Mesodermal cell (in vitro differentiated cells): Measurements from ENCODE around the gene MACROD2.
A peak's percentile ranks its signal among the peaks of the same experiment; 100 is the strongest.

ENCODE experiments used
- H3K27ac ChIP-seq: 2 replicates; pipeline ENCODE4 v1.7.0; 2013; ENCODE audit warnings: mild to moderate bottlenecking, low read depth, low read length, moderate library complexity; ENCODE audit not compliant: severe bottlenecking
- H3K36me3 ChIP-seq: 2 replicates; pipeline ENCODE4 v1.7.1; 2013; ENCODE audit warnings: mild to moderate bottlenecking, low read length, moderate library complexity; ENCODE audit not compliant: control insufficient read depth, insufficient read depth
- H3K4me1 ChIP-seq: one replicate; pipeline ENCODE4 v1.7.1; 2013; ENCODE audit warnings: mild to moderate bottlenecking, low read length; ENCODE audit not compliant: insufficient read depth, control insufficient read depth, poor library complexity, severe bottlenecking
- H3K4me3 ChIP-seq: 2 replicates; pipeline ENCODE4 v1.7.0; 2013; ENCODE audit warnings: low read length, control low read depth, mild to moderate bottlenecking; ENCODE audit not compliant: insufficient read depth, poor library complexity, severe bottlenecking; ENCODE audit errors: extremely low read depth
- H3K9me3 ChIP-seq: 2 replicates; pipeline ENCODE4 v1.7.1; 2013; ENCODE audit warnings: mild to moderate bottlenecking, low read length, moderate library complexity; ENCODE audit not compliant: control insufficient read depth
- WGBS, 2 experiments: methylation state at CpG; one replicate each; pipeline ENCODE4 v1.1.5; 2013; ENCODE audit warnings: missing lambda C conversion rate in 2 of 2; ENCODE audit not compliant: insufficient coverage in 2 of 2; 5-methylcytosine and 5-hydroxymethylcytosine counted together

MACROD2 gene

DNA sequence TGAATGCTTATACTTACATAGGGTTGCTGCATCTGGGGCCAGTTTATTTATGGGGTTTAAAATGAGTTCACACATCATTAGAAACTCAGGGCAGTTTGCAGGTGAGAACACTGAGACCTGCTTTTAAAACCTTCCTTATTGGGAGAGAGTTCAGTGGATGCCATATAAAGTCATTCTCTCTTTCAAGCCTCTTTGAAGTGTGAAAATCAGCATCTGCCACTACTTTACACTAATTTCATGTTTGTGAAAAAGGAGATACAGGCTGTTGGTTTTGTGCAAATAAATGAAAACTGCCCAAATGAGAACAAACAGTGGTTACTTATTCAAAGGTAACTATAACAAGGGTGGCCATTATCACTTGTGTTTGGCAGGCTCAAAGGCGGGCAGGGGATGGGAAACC, 2047.4 kb downstream of the MACROD2 start:
- Histone ChIP-seq H3K4me1 (no peaks in the 10 kb centered on the region), H3K9me3 (no peaks in the 10 kb centered on the region), H3K36me3 (no peaks in the 10 kb centered on the region), H3K27ac (no peak overlapping the region), H3K4me3 (no peak overlapping the region)
- WGBS, 2 experiments, result 78% methylated on average over 1 of the region's 1 CpG; no CpG with 5 or more reads in 1 of the 2 experiments

DNA sequence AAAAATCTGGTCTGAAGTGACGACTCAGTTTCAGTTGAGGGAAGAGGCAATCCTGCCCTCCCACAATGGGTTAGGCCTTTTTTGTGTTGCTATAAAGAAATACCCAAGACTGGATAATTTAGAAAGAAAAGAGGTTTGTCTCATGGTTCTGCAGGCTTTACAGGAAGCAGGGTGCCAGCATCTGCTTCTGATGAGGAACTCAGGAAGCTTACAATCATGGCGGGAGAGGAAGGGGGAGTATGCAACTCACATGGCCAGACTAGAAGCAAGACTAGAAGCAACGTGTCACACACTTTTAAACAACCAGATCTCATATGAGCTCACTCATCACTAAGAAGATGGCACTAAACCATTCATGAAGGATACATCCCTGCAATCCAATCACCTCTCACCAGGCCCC, 2048.6 kb downstream of the MACROD2 start:
- Histone ChIP-seq H3K27ac (no peak overlapping the region), H3K9me3 (no peaks in the 10 kb centered on the region), H3K4me1 (no peaks in the 10 kb centered on the region), H3K36me3 (no peaks in the 10 kb centered on the region), H3K4me3 (no peak overlapping the region)
- 100% methylated on average over 1 of the region's 3 CpGs; no CpG with 5 or more reads in 1 of the 2 experiments for WGBS, 2 experiments

DNA sequence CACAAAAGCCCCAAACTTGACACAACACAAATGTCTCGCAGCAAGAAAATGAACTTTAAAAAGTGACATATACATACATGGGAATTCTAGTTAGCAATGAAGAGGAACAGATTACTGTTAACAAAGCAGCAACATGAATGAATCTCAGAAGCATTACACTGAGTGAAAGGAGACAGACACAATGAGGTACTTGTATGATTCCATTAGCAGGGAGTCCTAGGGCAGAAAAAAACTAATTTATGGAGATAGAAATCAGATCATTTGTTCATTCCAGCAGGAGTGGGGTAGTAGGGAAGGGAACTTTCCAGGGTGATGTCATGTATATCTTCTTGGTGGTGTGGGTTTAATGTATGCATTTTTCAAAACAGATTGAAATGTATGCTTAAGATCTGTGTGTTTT, 2053.6 kb downstream of the MACROD2 start:
- H3K4me3 ChIP-seq, result no peak overlapping the region
- WGBS, 2 experiments, result no CpG with 5 or more reads among the region's 1 CpG
- no peaks in the 10 kb centered on the region for H3K36me3 ChIP-seq
- no peaks in the 10 kb centered on the region for H3K9me3 ChIP-seq
- no peaks in the 10 kb centered on the region for H3K4me1 ChIP-seq
- H3K27ac ChIP-seq, result no peak overlapping the region

DNA sequence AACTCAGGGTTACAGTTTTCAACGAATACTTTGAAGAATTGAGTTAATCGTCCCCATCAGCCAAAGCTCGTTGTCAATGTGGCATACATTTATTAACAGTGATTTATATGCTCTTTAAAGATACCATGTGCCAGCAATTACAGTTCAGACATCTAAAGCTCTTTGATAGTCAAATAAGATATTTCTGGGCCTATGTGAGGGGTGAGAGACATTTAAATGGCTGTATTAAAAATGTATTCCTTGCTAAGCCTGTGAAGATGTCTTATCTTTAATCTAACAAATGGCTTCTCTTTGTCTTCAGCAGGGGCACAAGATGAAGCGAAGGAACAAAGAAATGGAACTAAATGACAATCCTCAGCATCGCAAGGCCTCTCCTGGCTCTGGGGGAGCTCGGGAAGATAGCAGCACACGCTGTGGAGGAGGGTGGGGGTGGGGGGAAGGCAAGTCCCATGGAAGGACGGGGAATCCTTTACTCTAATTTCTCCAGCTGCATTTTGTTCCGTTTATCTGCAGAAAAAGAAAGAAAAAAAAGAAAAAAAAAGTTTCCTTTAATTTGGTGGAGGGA, 2054.3 kb downstream of the MACROD2 start:
- no peaks in the 10 kb centered on the region for H3K36me3 ChIP-seq
- H3K9me3 ChIP-seq, result no peaks in the 10 kb centered on the region
- H3K27ac ChIP-seq, result peak overlapping the region; percentile 30
- no peak overlapping the region for H3K4me3 ChIP-seq
- no peaks in the 10 kb centered on the region for H3K4me1 ChIP-seq
- 90% methylated on average over 2 of the region's 9 CpGs; no CpG with 5 or more reads in 1 of the 2 experiments for WGBS, 2 experiments

DNA sequence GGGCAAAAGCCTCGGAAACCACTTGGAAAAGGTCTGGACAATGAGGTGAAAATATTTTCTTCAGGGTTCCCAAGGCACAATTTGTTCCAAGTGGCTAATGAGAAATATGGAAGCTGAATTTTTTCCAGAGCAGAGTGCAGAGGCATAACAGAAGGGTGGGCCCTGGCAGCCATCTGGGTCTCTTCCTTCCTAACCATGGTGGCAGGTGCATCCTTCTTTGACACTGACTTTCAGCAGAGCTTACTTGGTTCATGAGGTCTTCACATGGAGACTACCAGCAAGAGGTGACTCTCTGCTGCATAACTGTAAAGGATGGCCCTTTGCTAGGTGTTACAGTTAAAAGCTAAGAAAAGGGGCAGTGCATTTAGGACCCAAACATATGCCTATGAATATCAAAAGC, 2055.1 kb downstream of the MACROD2 start:
- Histone ChIP-seq H3K36me3 (no peaks in the 10 kb centered on the region), H3K4me3 (no peak overlapping the region), H3K4me1 (no peaks in the 10 kb centered on the region), H3K9me3 (no peaks in the 10 kb centered on the region), H3K27ac (no peak overlapping the region)
- WGBS, 2 experiments, result 80 to 83% methylated on average over 1 of the region's 1 CpG

DNA sequence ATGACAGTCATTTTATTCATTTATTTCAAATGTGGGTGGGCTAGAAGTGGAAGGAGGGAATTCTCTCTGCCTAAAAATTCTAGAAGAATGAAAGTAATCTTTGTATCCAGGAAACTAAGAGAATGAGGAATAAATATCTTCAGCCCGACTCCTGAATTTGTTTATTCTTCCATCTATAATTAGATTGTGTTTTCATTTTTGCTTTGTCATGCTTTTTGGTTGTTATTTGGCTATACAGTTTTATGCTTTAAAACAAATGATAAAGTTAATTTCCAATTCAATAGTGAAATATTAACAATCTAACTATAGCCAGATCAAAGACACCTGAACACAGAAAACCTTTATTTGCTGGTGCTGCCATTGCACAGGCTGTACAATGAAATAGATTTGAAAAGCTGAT, 2056.7 kb downstream of the MACROD2 start:
- Histone ChIP-seq H3K4me1 (no peaks in the 10 kb centered on the region), H3K27ac (no peak overlapping the region), H3K4me3 (no peak overlapping the region), H3K36me3 (no peaks in the 10 kb centered on the region), H3K9me3 (no peaks in the 10 kb centered on the region)
- WGBS, 2 experiments, result no CpG with 5 or more reads among the region's 1 CpG

DNA sequence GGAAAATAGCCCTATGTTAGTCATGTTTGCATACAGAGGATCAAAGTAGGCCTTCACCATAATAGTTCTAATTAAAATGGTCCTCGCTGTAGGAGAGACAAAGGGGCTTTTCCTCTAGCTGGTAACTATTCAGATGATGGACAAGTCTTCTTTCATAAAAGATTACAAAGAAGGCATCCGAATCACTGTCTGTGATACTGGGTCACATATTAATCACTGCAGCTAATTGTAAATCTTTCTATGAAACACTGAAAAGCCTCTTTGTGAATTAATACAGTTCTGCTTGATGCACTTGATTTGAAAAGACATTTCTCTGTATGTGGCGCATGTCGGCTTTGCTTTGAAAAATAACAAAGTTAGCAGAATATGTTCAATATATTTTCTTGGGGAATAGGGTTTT, 2057.1 kb downstream of the MACROD2 start:
- Histone ChIP-seq H3K4me3 (no peak overlapping the region), H3K36me3 (no peaks in the 10 kb centered on the region), H3K4me1 (no peaks in the 10 kb centered on the region), H3K27ac (no peak overlapping the region), H3K9me3 (no peaks in the 10 kb centered on the region)
- 100% methylated on average over 1 to 2 of the region's 4 CpGs for WGBS, 2 experiments

DNA sequence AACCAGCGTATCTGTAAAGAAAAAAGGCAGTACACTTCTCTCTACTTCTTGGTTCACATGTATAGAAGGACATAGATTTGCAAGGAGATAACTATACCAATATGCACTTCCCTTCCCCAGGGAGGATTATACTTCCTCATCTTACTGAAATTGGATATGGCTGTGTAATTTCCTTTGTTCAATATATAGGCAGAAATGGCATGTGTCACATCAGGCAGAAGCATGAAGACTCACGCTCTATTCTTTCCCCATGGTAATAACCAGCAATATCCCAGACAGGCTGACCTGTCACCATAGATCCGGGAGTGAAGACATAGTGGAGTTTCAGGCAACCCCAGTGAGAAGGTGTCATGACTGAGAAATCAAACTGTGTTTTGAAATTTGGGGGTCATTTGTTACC, 2059.7 kb downstream of the MACROD2 start:
- H3K9me3 ChIP-seq, result no peaks in the 10 kb centered on the region
- no CpG with 5 or more reads among the region's 3 CpGs for WGBS, 2 experiments
- no peak overlapping the region for H3K4me3 ChIP-seq

DNA sequence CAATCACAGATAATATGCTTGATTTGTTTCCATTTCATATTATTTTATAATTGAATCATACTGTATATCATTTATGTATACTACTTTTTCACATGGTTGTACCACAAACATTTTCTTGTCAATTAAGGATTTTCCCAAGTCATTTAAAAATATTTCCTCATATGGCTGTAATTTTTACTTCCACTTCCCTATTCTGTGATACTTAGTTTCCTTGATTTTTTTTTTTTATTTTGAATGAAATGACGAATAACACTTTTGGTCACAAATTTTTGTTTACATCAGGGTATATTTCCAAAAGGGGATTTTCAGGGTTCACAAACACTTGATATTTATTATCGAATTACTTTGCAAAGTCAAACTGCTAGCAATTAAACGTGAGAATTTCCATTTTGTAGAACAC, 2062.3 kb downstream of the MACROD2 start:
- H3K4me3 ChIP-seq, result no peak overlapping the region
- H3K36me3 ChIP-seq, result no peaks in the 10 kb centered on the region
- H3K4me1 ChIP-seq, result no peaks in the 10 kb centered on the region
- WGBS, 2 experiments, result 67 to 83% methylated on average over 1 to 2 of the region's 3 CpGs
- no peaks in the 10 kb centered on the region for H3K9me3 ChIP-seq
- no peak overlapping the region for H3K27ac ChIP-seq

More for the DNA sequence above, 2059.7 kb downstream of the MACROD2 start:
- Histone ChIP-seq H3K36me3 (no peaks in the 10 kb centered on the region), H3K4me1 (no peaks in the 10 kb centered on the region), H3K27ac (no peak overlapping the region)

DNA sequence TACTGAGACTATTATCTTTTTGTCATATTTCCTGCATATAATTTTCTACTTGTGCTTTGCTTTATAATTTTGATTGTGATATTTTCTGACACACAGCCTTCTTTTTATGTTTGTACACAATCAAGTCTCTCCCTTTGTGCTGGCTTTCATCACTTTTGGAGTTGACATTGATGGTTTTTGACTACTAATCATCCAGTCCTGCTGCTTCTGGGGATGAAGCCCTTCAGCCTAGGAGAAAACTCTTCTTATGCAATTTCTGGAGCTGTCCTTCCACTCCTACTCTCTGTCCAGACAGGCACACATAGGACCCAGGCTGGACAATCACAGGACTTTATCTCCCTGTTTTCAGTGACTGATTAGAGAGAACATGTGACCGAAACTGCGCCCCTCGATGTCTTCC, 2063.0 kb downstream of the MACROD2 start:
- H3K4me3 ChIP-seq, result no peak overlapping the region
- H3K9me3 ChIP-seq, result no peaks in the 10 kb centered on the region
- no peak overlapping the region for H3K27ac ChIP-seq
- H3K36me3 ChIP-seq, result no peaks in the 10 kb centered on the region
- WGBS, 2 experiments, result 96% methylated on average over 3 of the region's 3 CpGs; no CpG with 5 or more reads in 1 of the 2 experiments
- peaks cover 6% of the 10 kb centered on the region for H3K4me1 ChIP-seq

DNA sequence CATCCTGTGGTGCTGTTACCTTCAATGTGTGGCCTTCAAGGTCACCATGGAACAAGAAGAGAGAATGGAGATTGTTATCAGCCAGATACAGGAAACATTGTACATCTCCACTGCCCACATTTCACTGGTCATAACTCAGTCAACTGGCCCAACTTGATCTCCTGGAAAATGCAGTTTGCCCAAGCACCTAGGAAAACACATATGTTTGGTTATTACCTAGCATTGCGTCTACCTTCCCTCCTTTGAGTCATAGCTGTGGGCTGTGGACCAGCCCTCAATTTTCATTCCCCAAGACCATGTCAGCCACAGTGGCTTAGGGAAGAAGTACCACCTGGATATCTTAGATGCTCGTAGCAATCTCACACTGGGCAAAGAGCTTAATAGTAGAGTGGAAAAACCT, 2064.5 kb downstream of the MACROD2 start:
- WGBS, 2 experiments, result 85 to 93% methylated on average over 2 of the region's 2 CpGs
- Histone ChIP-seq H3K36me3 (no peaks in the 10 kb centered on the region), H3K9me3 (no peaks in the 10 kb centered on the region), H3K4me1 (peaks cover 10% of the 10 kb centered on the region), H3K27ac (no peak overlapping the region), H3K4me3 (no peak overlapping the region)
